Activated naive CD8-positive, alpha-beta T cell treated with anti-CD3 and anti-CD28 coated beads for 36 hours (primary cell): Measurements from ENCODE around the gene TAOK2. TPM values are rescaled to one million over a fixed set of nuclear protein-coding genes. Genes with fewer than 3 reads are reported as not detected.

Experiments
- DNase-seq: peaks from one replicate; pipeline ENCODE4 v3.0.0; 2021
- H3K27ac Mint-ChIP-seq: one replicate; pipeline ENCODE4 v1.8.0; 2022; ENCODE audit warnings: mild to moderate bottlenecking, moderate library complexity, mixed read lengths
- H3K27me3 Mint-ChIP-seq: one replicate; pipeline ENCODE4 v1.8.0; 2022; ENCODE audit warnings: mild to moderate bottlenecking, mixed read lengths
- H3K36me3 Mint-ChIP-seq: one replicate; pipeline ENCODE4 v1.8.0; 2021; ENCODE audit warnings: mild to moderate bottlenecking, mixed read lengths
- H3K4me1 Mint-ChIP-seq: one replicate; pipeline ENCODE4 v1.8.0; 2021; ENCODE audit warnings: mixed read lengths
- H3K4me3 Mint-ChIP-seq: one replicate; pipeline ENCODE4 v1.8.0; 2022; ENCODE audit warnings: mild to moderate bottlenecking, moderate library complexity, mixed read lengths
- H3K9me3 Mint-ChIP-seq: one replicate; pipeline ENCODE4 v1.8.0; 2022; ENCODE audit warnings: mixed read lengths
- total RNA-seq, 2 experiments: library from RNA; stranded (reverse); gene quantifications; one replicate each; pipeline ENCODE4 v1.2.3, GENCODE V29; 2021

Gene TAOK2
- total RNA-seq, 2 experiments from 2014 or later, result 24.9 to 26.4 TPM

DNA sequence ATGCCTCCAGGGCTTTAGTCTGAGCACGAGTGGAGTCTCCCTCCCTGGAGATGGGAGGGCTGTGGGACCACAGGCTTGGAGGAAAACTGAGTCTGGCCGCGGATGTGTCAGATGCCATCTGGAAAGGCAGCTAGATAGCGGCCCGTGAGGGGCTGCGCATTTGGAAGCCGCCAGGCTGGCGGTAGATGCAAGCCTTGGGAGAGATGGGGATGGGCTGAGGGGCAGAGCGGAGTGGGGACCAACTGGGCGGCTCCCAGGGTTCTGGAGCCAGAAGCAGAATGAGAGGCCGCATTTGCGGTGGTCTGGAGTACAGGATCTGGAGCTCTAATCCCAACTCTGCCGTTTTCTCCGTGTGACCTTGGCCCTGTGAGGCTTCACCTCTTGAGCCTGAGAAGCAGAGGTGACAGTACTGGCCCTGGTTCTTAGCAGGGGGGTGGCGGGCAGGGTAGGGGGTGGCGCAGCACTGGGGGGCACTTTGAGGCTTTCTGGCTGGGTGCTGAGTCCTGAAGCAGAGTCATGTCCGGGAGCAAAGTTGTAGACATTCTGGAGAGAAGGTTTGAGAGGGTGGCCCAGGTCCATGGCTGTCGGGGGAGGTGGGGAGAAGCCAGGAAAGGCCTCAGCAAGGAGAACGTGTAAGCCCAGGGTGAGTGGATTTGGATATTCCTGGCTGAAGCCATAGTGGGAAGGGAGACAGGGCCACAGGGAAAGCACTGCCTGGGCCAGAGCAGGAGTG is 29.1 kb downstream of the TAOK2 start:
- no peaks in the 10 kb centered on the region for H3K27me3 Mint-ChIP-seq
- DNase-seq, result no peak
- H3K27ac Mint-ChIP-seq, result no peak overlapping the region
- H3K4me3 Mint-ChIP-seq, result no peak overlapping the region
- H3K4me1 Mint-ChIP-seq, result peaks cover 11% of the 10 kb centered on the region
- no peaks in the 10 kb centered on the region for H3K9me3 Mint-ChIP-seq
- peaks cover 7% of the 10 kb centered on the region for H3K36me3 Mint-ChIP-seq

DNA sequence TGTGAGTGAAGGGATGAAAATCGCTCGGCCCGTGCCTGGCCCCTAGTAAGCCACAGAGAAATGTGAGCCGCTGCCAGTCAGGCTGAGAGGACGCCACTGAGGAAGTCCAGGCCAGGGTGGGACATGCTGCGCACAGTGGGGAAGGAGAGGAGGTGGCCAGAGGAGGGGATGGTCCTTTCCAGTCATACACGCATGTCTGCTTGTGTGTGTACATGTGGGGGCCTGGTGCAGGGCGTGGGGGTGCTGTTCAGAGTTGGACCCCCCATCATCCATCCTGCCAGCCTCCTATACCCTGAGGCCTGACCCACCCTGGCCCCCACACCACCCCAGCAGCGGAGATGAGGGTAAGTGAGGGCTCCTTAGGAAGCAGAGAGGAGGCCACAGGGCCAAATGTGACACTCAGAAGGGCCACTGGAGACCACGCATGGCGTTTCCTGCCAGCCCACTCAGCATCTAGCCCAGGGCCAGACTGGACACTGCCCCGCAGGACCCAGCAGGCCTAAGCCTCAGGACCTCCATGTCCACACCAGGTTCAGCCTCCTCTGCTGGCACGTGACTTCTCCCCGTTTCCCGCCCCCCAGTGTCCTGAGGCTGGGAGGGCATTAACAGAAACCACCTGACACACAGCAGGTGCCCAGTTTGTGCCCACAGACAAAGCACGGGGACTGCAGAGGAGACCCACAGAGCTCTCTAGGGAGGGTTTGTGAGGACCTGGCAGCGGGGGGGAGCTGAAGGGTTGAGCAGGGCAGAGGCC is 30.2 kb downstream of the TAOK2 start:
- no peaks in the 10 kb centered on the region for H3K36me3 Mint-ChIP-seq
- DNase-seq, result no peak
- no peaks in the 10 kb centered on the region for H3K9me3 Mint-ChIP-seq
- H3K27me3 Mint-ChIP-seq, result peaks cover 3% of the 10 kb centered on the region
- no peak overlapping the region for H3K4me3 Mint-ChIP-seq
- peaks cover 5% of the 10 kb centered on the region for H3K4me1 Mint-ChIP-seq
- no peak overlapping the region for H3K27ac Mint-ChIP-seq

- peaks cover 3% of the 10 kb centered on the region for H3K4me1 Mint-ChIP-seq
- no peak overlapping the region for H3K4me3 Mint-ChIP-seq
- no peak overlapping the region for H3K27ac Mint-ChIP-seq
- H3K36me3 Mint-ChIP-seq, result no peaks in the 10 kb centered on the region
- no peak for DNase-seq
- H3K9me3 Mint-ChIP-seq, result no peaks in the 10 kb centered on the region
- H3K27me3 Mint-ChIP-seq, result peaks cover 7% of the 10 kb centered on the region
Observed at GRCh38 chr16:30004424-30004776, 30.7 kb downstream of the TAOK2 start.

DNA sequence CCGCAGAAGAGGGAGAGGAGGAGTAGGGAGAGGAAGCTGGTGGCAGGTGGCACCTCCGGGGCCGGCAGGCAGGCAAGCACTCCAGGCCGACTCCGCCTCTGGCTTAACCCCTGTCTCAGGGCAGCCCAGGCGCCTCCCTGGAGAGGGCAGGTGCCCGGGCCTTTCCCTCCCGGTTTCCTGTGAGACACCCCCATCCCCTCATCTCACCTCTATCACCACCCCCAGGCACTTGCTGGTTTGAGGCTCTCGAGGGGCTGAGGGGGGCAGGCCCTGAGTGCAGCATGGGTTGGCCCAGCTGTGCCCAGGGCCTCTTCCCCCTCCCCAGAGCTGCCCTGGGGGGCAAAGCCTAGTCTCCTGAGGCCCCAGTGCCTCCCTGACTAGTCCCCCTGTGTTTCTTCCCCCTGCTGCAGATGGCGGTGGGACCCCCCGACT is 31.2 kb downstream of the TAOK2 start:
- no peak overlapping the region for H3K27ac Mint-ChIP-seq
- DNase-seq, result no peak
- no peaks in the 10 kb centered on the region for H3K36me3 Mint-ChIP-seq
- H3K4me3 Mint-ChIP-seq, result no peak overlapping the region
- no peaks in the 10 kb centered on the region for H3K9me3 Mint-ChIP-seq
- H3K4me1 Mint-ChIP-seq, result peaks cover 3% of the 10 kb centered on the region
- peaks cover 9% of the 10 kb centered on the region for H3K27me3 Mint-ChIP-seq

DNA sequence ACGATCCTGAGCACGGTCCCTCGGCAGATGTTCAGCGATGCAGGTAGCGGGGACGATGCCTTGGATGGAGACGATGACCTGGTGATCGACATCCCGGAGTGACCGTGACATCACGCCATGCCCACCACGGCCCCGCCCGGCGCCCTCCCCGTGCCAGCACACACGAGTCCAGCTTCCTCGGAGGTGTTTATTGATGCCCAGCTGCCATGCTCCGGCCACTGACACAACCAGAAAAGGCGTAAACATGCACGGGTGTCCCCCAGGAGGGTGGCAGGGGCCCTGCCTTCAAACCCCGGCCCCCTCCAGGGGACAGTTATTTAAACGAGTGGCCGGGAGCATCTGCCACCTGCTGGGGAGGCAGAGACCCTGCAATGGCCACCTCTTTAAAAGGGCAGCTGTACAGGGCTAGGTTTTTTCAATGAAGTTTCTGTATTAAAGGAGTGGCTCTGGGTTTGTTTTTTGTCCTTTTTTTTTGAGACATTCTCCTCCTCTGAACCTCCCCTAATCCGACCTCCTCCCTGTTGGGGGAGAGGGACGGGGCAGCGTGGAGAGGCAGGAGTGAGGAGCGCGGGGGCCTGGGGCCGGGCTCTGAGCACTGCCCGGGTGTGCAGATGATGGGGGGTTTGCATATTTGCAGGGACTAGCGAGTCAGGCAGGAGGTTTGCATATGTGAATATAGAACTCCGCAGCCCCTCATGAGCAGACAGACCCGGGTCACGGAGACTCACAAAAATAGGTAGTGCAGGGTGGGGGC is 31.9 kb downstream of the TAOK2 start:
- Mint-ChIP-seq H3K9me3 (no peaks in the 10 kb centered on the region), H3K27ac (no peak overlapping the region), H3K4me3 (no peak overlapping the region), H3K36me3 (no peaks in the 10 kb centered on the region), H3K4me1 (peaks cover 5% of the 10 kb centered on the region), H3K27me3 (peaks cover 15% of the 10 kb centered on the region)
- peak; percentile 48 for DNase-seq

- Mint-ChIP-seq H3K4me3 (no peak overlapping the region), H3K4me1 (peaks cover 6% of the 10 kb centered on the region), H3K36me3 (no peaks in the 10 kb centered on the region), H3K9me3 (no peaks in the 10 kb centered on the region), H3K27me3 (peaks cover 17% of the 10 kb centered on the region), H3K27ac (no peak overlapping the region)
- DNase-seq, result no peak
Observed at GRCh38 chr16:30006095-30006473, 32.4 kb downstream of the TAOK2 start.

GRCh38 chr16:30006659-30007377 is 33.1 kb downstream of the TAOK2 start:
- no peak overlapping the region for H3K4me3 Mint-ChIP-seq
- no peak overlapping the region for H3K27ac Mint-ChIP-seq
- H3K36me3 Mint-ChIP-seq, result no peaks in the 10 kb centered on the region
- H3K4me1 Mint-ChIP-seq, result peaks cover 6% of the 10 kb centered on the region
- no peak for DNase-seq
- no peaks in the 10 kb centered on the region for H3K9me3 Mint-ChIP-seq
- H3K27me3 Mint-ChIP-seq, result peaks cover 20% of the 10 kb centered on the region

GRCh38 chr16:30007378-30007895 is 33.8 kb downstream of the TAOK2 start:
- peaks cover 27% of the 10 kb centered on the region for H3K27me3 Mint-ChIP-seq
- peaks cover 8% of the 10 kb centered on the region for H3K4me1 Mint-ChIP-seq
- H3K36me3 Mint-ChIP-seq, result no peaks in the 10 kb centered on the region
- H3K4me3 Mint-ChIP-seq, result no peak overlapping the region
- no peak for DNase-seq
- H3K27ac Mint-ChIP-seq, result no peak overlapping the region
- no peaks in the 10 kb centered on the region for H3K9me3 Mint-ChIP-seq

DNA sequence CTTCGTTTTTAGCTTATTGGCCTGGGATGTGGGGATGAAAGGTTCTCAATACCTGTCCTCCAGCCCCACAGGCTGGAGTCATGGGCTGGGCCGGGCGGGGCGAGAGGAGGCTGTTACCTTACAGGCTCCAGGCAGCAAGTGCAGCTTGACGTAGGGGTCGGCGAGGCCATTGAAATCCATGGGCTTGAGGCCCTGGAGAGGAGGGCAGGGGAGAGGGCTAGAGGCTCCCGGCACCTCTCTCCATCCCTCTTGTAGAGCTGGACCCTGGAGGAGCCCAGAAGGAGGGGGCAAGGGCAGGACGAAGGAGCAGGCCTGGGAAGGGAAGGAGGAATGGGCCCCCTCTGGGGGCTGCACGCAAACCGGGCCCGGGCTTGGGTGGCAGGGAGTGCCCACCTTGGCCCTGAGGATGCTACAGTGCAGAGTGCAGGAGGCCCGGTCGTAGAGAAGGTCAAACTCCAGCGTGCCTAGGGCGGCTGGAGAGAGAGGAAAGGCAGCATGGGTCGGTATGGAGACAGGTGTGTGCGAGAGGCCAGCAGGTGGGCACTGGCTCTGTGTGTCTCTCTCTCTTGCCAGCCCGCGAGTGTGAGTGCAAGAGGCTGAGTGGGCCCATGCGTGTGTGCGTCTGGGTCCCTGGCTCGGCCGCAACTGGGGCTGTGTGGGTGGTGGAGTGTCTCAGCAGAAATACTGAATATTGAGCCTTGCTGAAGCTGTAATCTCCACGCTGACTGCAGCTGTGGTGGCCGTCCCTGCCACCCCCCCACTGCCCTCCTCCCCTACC is 35.6 kb downstream of the TAOK2 start:
- Mint-ChIP-seq H3K27ac (no peak overlapping the region), H3K36me3 (no peaks in the 10 kb centered on the region), H3K9me3 (no peaks in the 10 kb centered on the region), H3K4me1 (peaks cover 8% of the 10 kb centered on the region), H3K4me3 (no peak overlapping the region), H3K27me3 (peaks cover 31% of the 10 kb centered on the region)
- DNase-seq, result no peak

GRCh38 chr16:30009990-30010843 is 36.5 kb downstream of the TAOK2 start:
- H3K36me3 Mint-ChIP-seq, result no peaks in the 10 kb centered on the region
- no peak overlapping the region for H3K27ac Mint-ChIP-seq

GRCh38 chr16:30010844-30011713 is 37.4 kb downstream of the TAOK2 start, which contains the start of gene DOC2A:
DOC2A (minus strand) TSS chr16:30011027; CDS start chr16:30010222, 805 bp downstream.
- peak; percentile 43 for DNase-seq
- H3K27me3 Mint-ChIP-seq, result peaks cover 31% of the 10 kb centered on the region
- no peak within 1 kb of the TSS for H3K27ac Mint-ChIP-seq
- peaks cover 5% of the 10 kb centered on the region for H3K4me1 Mint-ChIP-seq
- peak within 1 kb of the TSS; percentile 79 for H3K4me3 Mint-ChIP-seq
- no peaks in the 10 kb centered on the region for H3K9me3 Mint-ChIP-seq
- H3K36me3 Mint-ChIP-seq, result no peaks in the 10 kb centered on the region

More at GRCh38 chr16:30009990-30010843, 36.5 kb downstream of the TAOK2 start:
- peaks cover 31% of the 10 kb centered on the region for H3K27me3 Mint-ChIP-seq
- H3K9me3 Mint-ChIP-seq, result no peaks in the 10 kb centered on the region
- peaks cover 5% of the 10 kb centered on the region for H3K4me1 Mint-ChIP-seq
- H3K4me3 Mint-ChIP-seq, result peak overlapping the region; percentile 77
- no peak for DNase-seq

DNA sequence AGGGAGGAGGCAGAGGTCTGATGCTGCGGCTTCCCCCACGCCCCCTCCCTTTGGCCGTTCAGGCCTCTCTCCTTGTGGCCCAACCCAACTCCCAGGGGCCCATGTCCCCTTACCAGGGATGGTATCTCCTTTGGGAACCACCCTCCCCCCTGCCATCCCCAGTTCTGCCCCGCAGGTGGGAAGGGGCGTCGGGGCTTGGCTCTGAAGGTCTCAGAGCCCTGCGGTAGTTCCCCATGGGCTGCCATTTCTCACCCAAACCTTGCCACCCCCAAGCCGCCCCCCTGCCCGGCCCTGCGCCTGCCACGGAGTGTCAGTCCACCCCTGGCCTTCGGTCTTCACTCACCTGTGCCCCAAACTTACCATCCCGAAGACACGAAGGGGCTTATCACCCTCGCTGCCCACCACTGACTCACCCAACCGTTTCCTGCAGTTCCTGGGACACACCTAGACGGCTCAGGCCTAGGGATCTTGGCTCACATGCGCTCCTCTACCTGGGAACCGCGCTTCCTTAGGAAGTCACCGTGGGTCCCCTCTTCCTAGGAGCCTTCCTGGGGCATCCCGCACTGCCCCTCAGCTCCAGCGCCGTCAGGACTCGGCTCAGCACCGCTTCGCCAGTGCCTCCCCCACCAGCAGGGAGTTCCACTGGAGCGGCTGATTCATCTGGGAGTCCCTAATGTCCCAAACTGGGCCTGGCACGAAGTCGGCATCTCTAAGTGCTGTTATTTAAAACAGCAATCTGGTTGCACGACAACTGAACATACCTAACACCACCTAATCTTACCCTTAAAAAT is 38.2 kb downstream of the TAOK2 start:
- peak overlapping the region; percentile 79 for H3K4me3 Mint-ChIP-seq
- peak overlapping the region; percentile 74 for H3K27ac Mint-ChIP-seq

More for the DNA sequence above, 38.2 kb downstream of the TAOK2 start:
- H3K36me3 Mint-ChIP-seq, result no peaks in the 10 kb centered on the region
- H3K27me3 Mint-ChIP-seq, result peaks cover 31% of the 10 kb centered on the region
- H3K4me1 Mint-ChIP-seq, result peaks cover 5% of the 10 kb centered on the region
- no peak for DNase-seq
- H3K9me3 Mint-ChIP-seq, result no peaks in the 10 kb centered on the region
